ENCODE measurements around the gene ATP11B.

DNA sequence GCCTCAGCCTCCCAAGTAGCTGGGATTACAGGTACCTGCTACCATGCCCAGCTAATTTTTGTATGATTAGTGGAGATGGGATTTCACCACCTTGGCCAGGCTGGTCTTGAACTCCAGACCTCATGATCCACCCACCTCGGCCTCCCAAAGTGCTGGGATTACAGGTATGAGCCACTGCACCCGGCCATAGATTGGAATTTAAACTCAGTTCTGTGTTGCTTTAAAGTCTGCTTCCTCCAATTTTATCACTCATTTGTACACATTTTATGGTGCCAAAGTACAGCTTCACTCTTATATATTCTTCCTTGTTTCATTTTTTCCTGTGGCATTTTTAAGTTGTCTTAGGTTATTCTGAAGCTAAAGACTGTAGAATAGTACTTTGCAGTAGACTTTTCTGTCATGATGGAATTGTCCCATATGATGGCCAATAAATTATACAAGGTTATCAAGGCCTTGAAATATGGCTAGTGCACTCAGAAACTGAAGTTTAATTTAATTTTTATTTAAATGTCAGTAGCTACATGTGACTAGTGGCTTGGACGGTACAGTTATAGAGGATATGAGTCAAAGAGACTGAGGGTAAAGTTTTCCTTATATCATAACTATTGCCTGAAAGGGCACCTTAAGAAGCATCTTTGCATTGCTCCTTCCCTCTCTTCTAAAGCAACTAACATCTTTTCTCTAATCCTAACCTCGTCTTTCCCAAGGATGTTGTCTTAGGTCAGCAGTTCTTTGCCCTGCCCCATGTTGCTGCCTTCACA lies 28.1 kb downstream of the ATP11B start:
- no peak for TF ChIP-seq POLR2A (IDR thresholded peaks at IDR 0.05)
- TF ChIP-seq, protein P1, sequence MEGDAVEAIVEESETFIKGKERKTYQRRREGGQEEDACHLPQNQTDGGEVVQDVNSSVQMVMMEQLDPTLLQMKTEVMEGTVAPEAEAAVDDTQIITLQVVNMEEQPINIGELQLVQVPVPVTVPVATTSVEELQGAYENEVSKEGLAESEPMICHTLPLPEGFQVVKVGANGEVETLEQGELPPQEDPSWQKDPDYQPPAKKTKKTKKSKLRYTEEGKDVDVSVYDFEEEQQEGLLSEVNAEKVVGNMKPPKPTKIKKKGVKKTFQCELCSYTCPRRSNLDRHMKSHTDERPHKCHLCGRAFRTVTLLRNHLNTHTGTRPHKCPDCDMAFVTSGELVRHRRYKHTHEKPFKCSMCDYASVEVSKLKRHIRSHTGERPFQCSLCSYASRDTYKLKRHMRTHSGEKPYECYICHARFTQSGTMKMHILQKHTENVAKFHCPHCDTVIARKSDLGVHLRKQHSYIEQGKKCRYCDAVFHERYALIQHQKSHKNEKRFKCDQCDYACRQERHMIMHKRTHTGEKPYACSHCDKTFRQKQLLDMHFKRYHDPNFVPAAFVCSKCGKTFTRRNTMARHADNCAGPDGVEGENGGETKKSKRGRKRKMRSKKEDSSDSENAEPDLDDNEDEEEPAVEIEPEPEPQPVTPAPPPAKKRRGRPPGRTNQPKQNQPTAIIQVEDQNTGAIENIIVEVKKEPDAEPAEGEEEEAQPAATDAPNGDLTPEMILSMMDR (IDR thresholded peaks at IDR 0.05): no peak

All from breast epithelium (tissue), 3 donors.